Kidney (tissue), 14 donors: ENCODE results near the gene C16orf86. TPM values are rescaled to one million over a fixed set of nuclear protein-coding genes. Genes with fewer than 3 reads are reported as not detected.

Experiments
- DNase-seq, 5 donors: peaks; one replicate each; pipeline ENCODE4 v3.0.0-alpha.2; 2013 to 2020
- FAIRE-seq: peaks from 2 replicates; lab custom pipeline; 2012; peaks lifted over from hg19 to GRCh38; lab: Jason Lieb, UNC
- H3K27ac ChIP-seq, 2 donors: one replicate each; pipeline ENCODE4 v1.7.0; 2013; ENCODE audit warnings: low read depth in 2 of 2, low read length in 2 of 2, inconsistent platforms in 1 of 2
- H3K27me3 ChIP-seq: one replicate; pipeline ENCODE4 v1.7.1; 2013; ENCODE audit warnings: low read length, inconsistent platforms; ENCODE audit not compliant: control insufficient read depth, insufficient read depth
- H3K36me3 ChIP-seq, 3 donors: one replicate each; pipeline versions ENCODE4 v1.7.0 to v1.7.1; 2013; ENCODE audit warnings: low read length in 3 of 3, control low read depth in 1 of 3, inconsistent platforms in 1 of 3; ENCODE audit not compliant: insufficient read depth in 3 of 3, control insufficient read depth in 2 of 3
- H3K4me1 ChIP-seq, 3 donors: one replicate each; pipeline versions ENCODE4 v1.7.0 to v1.7.1; 2013; ENCODE audit warnings: low read length in 3 of 3, inconsistent platforms in 1 of 3, low read depth in 1 of 3; ENCODE audit not compliant: control insufficient read depth in 2 of 3, insufficient read depth in 2 of 3
- H3K4me3 ChIP-seq, 3 donors: one replicate each; pipeline versions ENCODE4 v1.7.0 to v1.8.1; 2013; ENCODE audit warnings: low read length in 3 of 3, control low read depth in 1 of 3, inconsistent platforms in 1 of 3
- H3K9ac ChIP-seq, 3 donors: one replicate each; pipeline versions ENCODE4 v1.7.0 to v1.7.1; 2013; ENCODE audit warnings: low read length in 3 of 3, control low read depth in 1 of 3, inconsistent platforms in 1 of 3
- H3K9me3 ChIP-seq, 3 donors: one replicate each; pipeline versions ENCODE4 v1.7.0 to v1.7.1; 2013; ENCODE audit warnings: low read length in 3 of 3, control low read depth in 1 of 3, inconsistent platforms in 1 of 3; ENCODE audit not compliant: control insufficient read depth in 2 of 3, insufficient read depth in 1 of 3
- intact Hi-C: fragments of 100-400 bp; cut with DNase I; formaldehyde crosslinking; loops from one replicate; pipeline ENCODE4 v1.11.1; 2022
- polyA plus RNA-seq: library from polyadenylated mRNA; stranded (reverse); fragments of 350-450 nt; fragmentation: Illumina TruSeq; extraction: RNeasy Lipid Tissue Mini Kit (QIAGEN cat#74804); gene quantifications from one replicate; pipeline ENCODE4 v1.2.3, GENCODE V29; 2014; ENCODE audit warnings: low read depth, low replicate concordance; ENCODE audit not compliant: insufficient read depth
- total RNA-seq: library from RNA; stranded (reverse); fragmentation: NEBNext Ultra II Directional; extraction: Animal tissue kit (Norgen Biotek cat#: 25700); gene quantifications from one replicate; pipeline ENCODE4 v1.2.1, GENCODE V29; 2021
- TF ChIP-seq, protein P1 (sequence below): IDR thresholded peaks from 3 replicates; pipeline ENCODE4 v1.5.1; 2012; ENCODE audit warnings: mild to moderate bottlenecking, moderate library complexity, borderline replicate concordance; ENCODE audit not compliant: insufficient read depth; ENCODE audit errors: extremely low read depth
- donor health status: control.
- donor health status: control.
- donor health status: control.
- donor health status: control.
- donor health status: control.
- donor health status: DM: yes; HTN: yes; CAD: no.
- donor health status: Normal renal cell carcinoma (clear cell type).

C16orf86 gene
- total and polyA plus RNA-seq, 2 donors from 2014 or later, result 6.6 to 11.2 TPM

GRCh38 chr16:67713647-67714273 lies 47.1 kb downstream of the C16orf86 start:
- no peak for DNase-seq

GRCh38 chr16:67714522-67714921 lies 47.9 kb downstream of the C16orf86 start:
- intact Hi-C loops, result no loop called here
- Histone ChIP-seq H3K4me3 (no peak overlapping the region), H3K36me3 (peaks cover 0 to 3% (median 0%) of the 10 kb centered on the region in 3 donors), H3K4me1 (peaks cover 0 to 15% (median 6%) of the 10 kb centered on the region in 3 donors), H3K27me3 (no peaks in the 10 kb centered on the region), H3K27ac (no peak overlapping the region), H3K9me3 (no peaks in the 10 kb centered on the region), H3K9ac (no peak overlapping the region)
- TF ChIP-seq, protein P1, sequence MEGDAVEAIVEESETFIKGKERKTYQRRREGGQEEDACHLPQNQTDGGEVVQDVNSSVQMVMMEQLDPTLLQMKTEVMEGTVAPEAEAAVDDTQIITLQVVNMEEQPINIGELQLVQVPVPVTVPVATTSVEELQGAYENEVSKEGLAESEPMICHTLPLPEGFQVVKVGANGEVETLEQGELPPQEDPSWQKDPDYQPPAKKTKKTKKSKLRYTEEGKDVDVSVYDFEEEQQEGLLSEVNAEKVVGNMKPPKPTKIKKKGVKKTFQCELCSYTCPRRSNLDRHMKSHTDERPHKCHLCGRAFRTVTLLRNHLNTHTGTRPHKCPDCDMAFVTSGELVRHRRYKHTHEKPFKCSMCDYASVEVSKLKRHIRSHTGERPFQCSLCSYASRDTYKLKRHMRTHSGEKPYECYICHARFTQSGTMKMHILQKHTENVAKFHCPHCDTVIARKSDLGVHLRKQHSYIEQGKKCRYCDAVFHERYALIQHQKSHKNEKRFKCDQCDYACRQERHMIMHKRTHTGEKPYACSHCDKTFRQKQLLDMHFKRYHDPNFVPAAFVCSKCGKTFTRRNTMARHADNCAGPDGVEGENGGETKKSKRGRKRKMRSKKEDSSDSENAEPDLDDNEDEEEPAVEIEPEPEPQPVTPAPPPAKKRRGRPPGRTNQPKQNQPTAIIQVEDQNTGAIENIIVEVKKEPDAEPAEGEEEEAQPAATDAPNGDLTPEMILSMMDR, result no peak
- FAIRE-seq (no peak), DNase-seq (no peak)

More at GRCh38 chr16:67713647-67714273, 47.1 kb downstream of the C16orf86 start:
- intact Hi-C loops, result no loop called here
- FAIRE-seq, result no peak
- Histone ChIP-seq H3K4me1 (peaks cover 0 to 15% (median 6%) of the 10 kb centered on the region in 3 donors), H3K36me3 (peaks cover 0 to 3% (median 0%) of the 10 kb centered on the region in 3 donors), H3K9ac (no peak overlapping the region), H3K27me3 (no peaks in the 10 kb centered on the region), H3K9me3 (no peaks in the 10 kb centered on the region), H3K4me3 (no peak overlapping the region), H3K27ac (no peak overlapping the region)
- TF ChIP-seq, protein P1, result no peak

GRCh38 chr16:67716097-67716496 lies 49.5 kb downstream of the C16orf86 start:
- TF ChIP-seq, protein P1, result no peak
- Histone ChIP-seq H3K27me3 (no peaks in the 10 kb centered on the region), H3K9ac (no peak overlapping the region), H3K27ac (no peak overlapping the region), H3K4me3 (no peak overlapping the region), H3K9me3 (no peaks in the 10 kb centered on the region), H3K4me1 (peaks cover 0 to 15% (median 12%) of the 10 kb centered on the region in 3 donors), H3K36me3 (peaks cover 0 to 3% (median 0%) of the 10 kb centered on the region in 3 donors)
- DNase-seq, result no peak
- no peak for FAIRE-seq
- intact Hi-C loops, result no loop called here

Other genes with a start within 250 kb of the C16orf86 start
- gene HSD11B2, start 235.7 kb upstream of the C16orf86 start, total RNA-seq, result 139 TPM
- gene HSD11B2, start 235.7 kb upstream of the C16orf86 start, polyA plus RNA-seq, result 1,022 TPM
- gene ATP6V0D1, start 185.7 kb upstream of the C16orf86 start, total RNA-seq, result 100 TPM
- gene ATP6V0D1, start 185.7 kb upstream of the C16orf86 start, polyA plus RNA-seq, result 208 TPM
- not detected for gene AGRP, start 183.3 kb upstream of the C16orf86 start, total RNA-seq
- 2.7 TPM for gene AGRP, start 183.3 kb upstream of the C16orf86 start, polyA plus RNA-seq
- 116 TPM for gene RIPOR1, start 138.0 kb upstream of the C16orf86 start, total RNA-seq
- gene RIPOR1, start 138.0 kb upstream of the C16orf86 start, polyA plus RNA-seq, result 60.9 TPM
- 42.6 TPM for gene CTCF, start 104.3 kb upstream of the C16orf86 start, total RNA-seq
- gene CTCF, start 104.3 kb upstream of the C16orf86 start, polyA plus RNA-seq, result 20.4 TPM
- gene CARMIL2, start 21.7 kb upstream of the C16orf86 start, total RNA-seq, result 7.1 TPM
- gene CARMIL2, start 21.7 kb upstream of the C16orf86 start, polyA plus RNA-seq, result 0.30 TPM
- gene ACD, start 6.6 kb upstream of the C16orf86 start, total RNA-seq, result 15.2 TPM
- 20.0 TPM for gene ACD, start 6.6 kb upstream of the C16orf86 start, polyA plus RNA-seq
- gene PARD6A, start 5.9 kb upstream of the C16orf86 start, total RNA-seq, result 6.1 TPM
- 17.1 TPM for gene PARD6A, start 5.9 kb upstream of the C16orf86 start, polyA plus RNA-seq
- 30.2 TPM for gene ENKD1, start 64 bp upstream of the C16orf86 start, total RNA-seq
- 38.3 TPM for gene ENKD1, start 64 bp upstream of the C16orf86 start, polyA plus RNA-seq
- gene GFOD2, start 52.5 kb downstream of the C16orf86 start, total RNA-seq, result 24.5 TPM
- 14.5 TPM for gene GFOD2, start 52.5 kb downstream of the C16orf86 start, polyA plus RNA-seq
- 22.3 TPM for gene RANBP10, start 139.7 kb downstream of the C16orf86 start, total RNA-seq
- 7.0 TPM for gene RANBP10, start 139.7 kb downstream of the C16orf86 start, polyA plus RNA-seq
- gene TSNAXIP1, start 140.1 kb downstream of the C16orf86 start, total RNA-seq, result 3.9 TPM
- gene TSNAXIP1, start 140.1 kb downstream of the C16orf86 start, polyA plus RNA-seq, result 2.8 TPM
- 27.0 TPM for gene THAP11, start 175.5 kb downstream of the C16orf86 start, total RNA-seq
- 21.4 TPM for gene THAP11, start 175.5 kb downstream of the C16orf86 start, polyA plus RNA-seq
- gene NUTF2, start 180.1 kb downstream of the C16orf86 start, total RNA-seq, result 76.4 TPM
- gene NUTF2, start 180.1 kb downstream of the C16orf86 start, polyA plus RNA-seq, result 107 TPM
- 42.5 TPM for gene CENPT, start 180.9 kb downstream of the C16orf86 start, total RNA-seq
- gene CENPT, start 180.9 kb downstream of the C16orf86 start, polyA plus RNA-seq, result 25.3 TPM
- gene EDC4, start 206.2 kb downstream of the C16orf86 start, total RNA-seq, result 56.5 TPM
- 44.7 TPM for gene EDC4, start 206.2 kb downstream of the C16orf86 start, polyA plus RNA-seq
- gene NRN1L, start 218.1 kb downstream of the C16orf86 start, total RNA-seq, result 1.1 TPM
- 1.2 TPM for gene NRN1L, start 218.1 kb downstream of the C16orf86 start, polyA plus RNA-seq
- gene PSKH1, start 226.4 kb downstream of the C16orf86 start, total RNA-seq, result 33.2 TPM
- 23.6 TPM for gene PSKH1, start 226.4 kb downstream of the C16orf86 start, polyA plus RNA-seq